ENCODE measurements around the gene SPNS2. TPM values are rescaled to one million over a fixed set of nuclear protein-coding genes. Genes with fewer than 3 reads are reported as not detected.

The SPNS2 gene
- total and polyA plus RNA-seq, 2 of the 8 experiments (the other 6 are each of a cell fraction or from before 2014, with no cell fraction given), result 1.2 to 1.5 TPM

GRCh38 chr17:4587195-4587594, 88.5 kb downstream of the SPNS2 start:
- Histone ChIP-seq H3K9me3 (ENCODE audit: insufficient read depth in 2 of 2, low read depth in 1 of 2, low read length in 1 of 2) (no peaks in the 10 kb centered on the region), H3K79me2 (ENCODE audit: control insufficient read depth in 1 of 2, insufficient read depth in 2 of 2, low read length in 2 of 2) (no peaks in the 10 kb centered on the region), H3K4me2 (ENCODE audit: insufficient read depth in 1 of 2, low read depth in 2 of 2, low read length in 2 of 2) (no peak overlapping the region), H2BK120ac (replicated peaks; ENCODE audit: low read depth, low read length) (no peak overlapping the region), H3K18ac (ENCODE audit: extremely low read depth, low read length) (no peak overlapping the region), H4K5ac (ENCODE audit: insufficient read length, low read depth, low read length) (no peak overlapping the region), H2BK20ac (ENCODE audit: low read length) (no peak overlapping the region), H3K27me3 (replicated peaks in 1 of 4; ENCODE audit: control insufficient read depth in 3 of 4, extremely low read depth in 1 of 4, insufficient read depth in 3 of 4, low read length in 3 of 4) (peaks cover 8 to 45% (median 38%) of the 10 kb centered on the region in 4 experiments), H4K8ac (ENCODE audit: extremely low read depth, insufficient read depth, low read length) (no peak overlapping the region), H3K23me2 (ENCODE audit: low read depth, low read length) (peaks cover 10% of the 10 kb centered on the region; the same call in 1 of the 2 replicates), H4K91ac (replicated peaks; ENCODE audit: insufficient read length, low read length) (no peak overlapping the region), H3K9ac (replicated peaks in 1 of 4; ENCODE audit: extremely low read depth in 1 of 4, low read depth in 3 of 4, low read length in 3 of 4) (no peak overlapping the region), H2AK5ac (ENCODE audit: low read depth, low read length) (no peak overlapping the region), H3K27ac (ENCODE audit: low read depth, low read length) (no peak overlapping the region), H3K14ac (ENCODE audit: insufficient read length) (no peak overlapping the region), H2BK5ac (ENCODE audit: low read depth, low read length) (no peak overlapping the region), H2BK12ac (ENCODE audit: low read depth, low read length) (no peak overlapping the region), H3K4me3 (ENCODE audit: extremely low read depth in 1 of 4, insufficient read depth in 2 of 4, low read depth in 3 of 4, low read length in 4 of 4) (no peak overlapping the region), H2BK15ac (ENCODE audit: low read length) (0 out of 2 replicates have a peak overlapping the region, but pooled peaks have one; percentile 83), H4K20me1 (replicated peaks in 1 of 2; ENCODE audit: control insufficient read depth in 1 of 2, insufficient read depth in 2 of 2, low read length in 2 of 2) (peaks cover 0 to 1% of the 10 kb centered on the region in 2 experiments), H3K36me3 (ENCODE audit: control insufficient read depth in 2 of 4, insufficient read depth in 4 of 4, low read length in 3 of 4) (no peaks in the 10 kb centered on the region), H3K4me1 (replicated peaks in 1 of 4; ENCODE audit: control insufficient read depth in 3 of 4, insufficient read depth in 4 of 4, low read length in 3 of 4) (peaks cover 0 to 19% (median 10%) of the 10 kb centered on the region in 4 experiments; a peak in 6 of 7 replicates), H3K79me1 (ENCODE audit: low read depth, low read length) (no peaks in the 10 kb centered on the region), H2AFZ (ENCODE audit: low read length) (no peak overlapping the region), H3K23ac (ENCODE audit: insufficient read length) (no peak overlapping the region), H3K56ac (replicated peaks; ENCODE audit: insufficient read length, low read depth, low read length) (no peak overlapping the region), H3K4ac (replicated peaks; ENCODE audit: insufficient read length, low read depth, low read length) (no peak overlapping the region)
- POLR2A ChIA-PET (ENCODE audit: partially characterized antibody), result interaction anchor here (0.5 to 1.6 kb wide), 4 partner anchors 11 to 577 kb away, joined by 3 to 6 read pairs (median 4); no protein-coding TSS in a partner anchor
- WGBS, 2 experiments (ENCODE audit: extremely low coverage in 1 of 2, insufficient coverage in 1 of 2, insufficient read length in 1 of 2, insufficient replicate concordance in 2 of 2, low coverage in 1 of 2, low lambda C conversion rate in 2 of 2, missing lambda C conversion rate in 1 of 2), result 89% methylated on average over 7 of the region's 7 CpGs; no CpG with 5 or more reads in 1 of the 2 experiments
- CTCF ChIA-PET (ENCODE audit: partially characterized antibody), result interaction anchor here (0.8 to 4.2 kb wide), 7 partner anchors 8 to 40 kb away, joined by 3 to 39 read pairs (median 4); no protein-coding TSS in a partner anchor
- no peak for TF ChIP-seq MAX (IDR thresholded peaks at IDR 0.05)
- TF ChIP-seq JUND (IDR thresholded peaks at IDR 0.05; ENCODE audit: low read length), result no peak
- TF ChIP-seq POLR2A (IDR thresholded peaks at IDR 0.05; ENCODE audit: control extremely low read depth in 1 of 2, low read depth in 2 of 2, low read length in 2 of 2), result no peak
- TF ChIP-seq TAF7 (optimal IDR thresholded peaks at IDR 0.05; ENCODE audit: borderline replicate concordance, low read depth, low read length), result no peak
- no peak for TF ChIP-seq SRF (IDR thresholded peaks at IDR 0.05; ENCODE audit: low read depth, low read length)
- TF ChIP-seq SIN3A (conservative IDR thresholded peaks at IDR 0.05 in 1 of 2, IDR thresholded peaks at IDR 0.05 in 1 of 2; ENCODE audit: low read depth in 1 of 2, low read length in 2 of 2), result no peak
- no peak for TF ChIP-seq EZH2 (IDR thresholded peaks at IDR 0.05; ENCODE audit: low read depth, low read length, severe bottlenecking)
- FAIRE-seq (no peak), DNase-seq (ENCODE audit: low read depth in 1 of 2, low spot score in 2 of 2) (no peak)
